Hematopoietic multipotent progenitor cell (in vitro differentiated cells): ENCODE data around the gene IRS1. TPM values are rescaled to one million over a fixed set of nuclear protein-coding genes. Genes with fewer than 3 reads are reported as not detected.
A peak's percentile ranks its signal among the peaks of the same experiment; 100 is the strongest.

ENCODE experiments used
- DNase-seq, 3 donors: peaks; one replicate each; pipeline ENCODE4 v3.0.0-alpha.2; 2011 to 2015; ENCODE audit warnings: low read depth in 2 of 3, low spot score in 2 of 3
- total RNA-seq: library from RNA; depleted of rRNA; stranded (reverse); fragments of >200 nt; gene quantifications from one replicate; pipeline ENCODE4 v1.2.3, GENCODE V29; 2012

IRS1 gene
- total RNA-seq, 1 donor = under 0.01 TPM

- DNase-seq = no peak
Observed at GRCh38 chr2:226694586-226695284, 104.9 kb downstream of the IRS1 start.

- no peak for DNase-seq
Observed at GRCh38 chr2:226694149-226694548, 105.5 kb downstream of the IRS1 start.

- peak in 2 of 3 donors; percentile 3 to 35 for DNase-seq
Observed at GRCh38 chr2:226693521-226693920, 106.1 kb downstream of the IRS1 start.

- no peak for DNase-seq
Observed at GRCh38 chr2:226692521-226693126, 107.0 kb downstream of the IRS1 start.

- DNase-seq = no peak
Observed at GRCh38 chr2:226691255-226691654, 108.4 kb downstream of the IRS1 start.

GRCh38 chr2:226690461-226691024 lies 109.1 kb downstream of the IRS1 start:
- no peak for DNase-seq

- DNase-seq = no peak
Observed at GRCh38 chr2:226687641-226688253, 111.9 kb downstream of the IRS1 start.

- DNase-seq = no peak
Observed at GRCh38 chr2:226684563-226684959, 115.1 kb downstream of the IRS1 start.

- DNase-seq = no peak
Observed at GRCh38 chr2:226683944-226684562, 115.6 kb downstream of the IRS1 start.

- DNase-seq = no peak
Observed at GRCh38 chr2:226683196-226683595, 116.4 kb downstream of the IRS1 start.

Other genes with a start within 250 kb of the IRS1 start
- gene RHBDD1, start 36.2 kb upstream of the IRS1 start, total RNA-seq = 15.6 TPM